ENCODE results near the gene JAM3. TPM values are rescaled to one million over a fixed set of nuclear protein-coding genes. Genes with fewer than 3 reads are reported as not detected.

The JAM3 gene
- total and polyA plus RNA-seq, 2 of the 8 experiments (the other 6 are each of a cell fraction or from before 2014, with no cell fraction given), result 19.6 to 42.8 TPM

- Histone ChIP-seq H4K20me1 (replicated peaks in 1 of 2; ENCODE audit: control insufficient read depth in 1 of 2, insufficient read depth in 2 of 2, low read length in 2 of 2) (no peaks in the 10 kb centered on the region), H3K23me2 (ENCODE audit: low read depth, low read length) (no peaks in the 10 kb centered on the region), H3K23ac (ENCODE audit: insufficient read length) (no peak overlapping the region), H2BK15ac (ENCODE audit: low read length) (no peak overlapping the region), H2BK12ac (ENCODE audit: low read depth, low read length) (no peak overlapping the region), H3K4me2 (ENCODE audit: insufficient read depth in 1 of 2, low read depth in 2 of 2, low read length in 2 of 2) (no peak overlapping the region), H3K18ac (ENCODE audit: extremely low read depth, low read length) (no peak overlapping the region), H3K4me3 (ENCODE audit: extremely low read depth in 1 of 4, insufficient read depth in 2 of 4, low read depth in 3 of 4, low read length in 4 of 4) (no peak overlapping the region), H4K8ac (ENCODE audit: extremely low read depth, insufficient read depth, low read length) (no peak overlapping the region), H2BK120ac (replicated peaks; ENCODE audit: low read depth, low read length) (no peak overlapping the region), H3K27me3 (replicated peaks in 1 of 4; ENCODE audit: control insufficient read depth in 3 of 4, extremely low read depth in 1 of 4, insufficient read depth in 3 of 4, low read length in 3 of 4) (no peaks in the 10 kb centered on the region), H3K27ac (ENCODE audit: low read depth, low read length) (no peak overlapping the region), H2AK5ac (ENCODE audit: low read depth, low read length) (no peak overlapping the region), H2AFZ (ENCODE audit: low read length) (no peak overlapping the region), H2BK20ac (ENCODE audit: low read length) (no peak overlapping the region), H3K36me3 (ENCODE audit: control insufficient read depth in 2 of 4, insufficient read depth in 4 of 4, low read length in 3 of 4) (no peaks in the 10 kb centered on the region), H4K5ac (ENCODE audit: insufficient read length, low read depth, low read length) (no peak overlapping the region), H3K79me1 (ENCODE audit: low read depth, low read length) (no peaks in the 10 kb centered on the region), H3K4ac (replicated peaks; ENCODE audit: insufficient read length, low read depth, low read length) (no peak overlapping the region), H3K79me2 (ENCODE audit: control insufficient read depth in 1 of 2, insufficient read depth in 2 of 2, low read length in 2 of 2) (no peaks in the 10 kb centered on the region), H3K14ac (ENCODE audit: insufficient read length) (no peak overlapping the region), H3K9me3 (ENCODE audit: insufficient read depth in 2 of 2, low read depth in 1 of 2, low read length in 1 of 2) (no peaks in the 10 kb centered on the region), H3K56ac (replicated peaks; ENCODE audit: insufficient read length, low read depth, low read length) (no peak overlapping the region), H3K9ac (replicated peaks in 1 of 4; ENCODE audit: extremely low read depth in 1 of 4, low read depth in 3 of 4, low read length in 3 of 4) (no peak overlapping the region), H3K4me1 (replicated peaks in 1 of 4; ENCODE audit: control insufficient read depth in 3 of 4, insufficient read depth in 4 of 4, low read length in 3 of 4) (peaks cover 0 to 3% (median 0%) of the 10 kb centered on the region in 4 experiments; a peak in 2 of 7 replicates), H4K91ac (replicated peaks; ENCODE audit: insufficient read length, low read length) (no peak overlapping the region), H2BK5ac (ENCODE audit: low read depth, low read length) (no peak overlapping the region)
- no peak for DNase-seq (ENCODE audit: low read depth in 1 of 2, low spot score in 2 of 2)
- FAIRE-seq, result no peak
- ChIA-PET CTCF (ENCODE audit: partially characterized antibody) (interaction anchor here (0.6 to 12.1 kb wide), 8 partner anchors 9 to 97 kb away, joined by 3 to 91 read pairs (median 6); no protein-coding TSS in a partner anchor), POLR2A (ENCODE audit: partially characterized antibody) (interaction anchor here (1.0 kb wide), 1 partner anchor 9 kb away, joined by 4 read pairs; no protein-coding TSS in a partner anchor)
- WGBS, 2 experiments (ENCODE audit: extremely low coverage in 1 of 2, insufficient coverage in 1 of 2, insufficient read length in 1 of 2, insufficient replicate concordance in 2 of 2, low coverage in 1 of 2, low lambda C conversion rate in 2 of 2, missing lambda C conversion rate in 1 of 2), result 87% methylated on average over 13 of the region's 13 CpGs; no CpG with 5 or more reads in 1 of the 2 experiments
- no peak for TF ChIP-seq JUND (IDR thresholded peaks at IDR 0.05; ENCODE audit: low read length)
- no peak for TF ChIP-seq RBBP5 (IDR thresholded peaks at IDR 0.05; ENCODE audit: borderline replicate concordance, low read depth, low read length)
- no peak for TF ChIP-seq CBX5 (IDR thresholded peaks at IDR 0.05; ENCODE audit: low read depth, low read length)
- no peak for TF ChIP-seq GABPA (IDR thresholded peaks at IDR 0.05; ENCODE audit: borderline replicate concordance, insufficient read depth, low read length)
- TF ChIP-seq EZH2 (IDR thresholded peaks at IDR 0.05; ENCODE audit: low read depth, low read length, severe bottlenecking), result no peak
- no peak for TF ChIP-seq CTCF (IDR thresholded peaks at IDR 0.05; ENCODE audit: control extremely low read depth in 1 of 3, insufficient read depth in 1 of 3, low read depth in 1 of 3, low read length in 3 of 3)
- no peak for TF ChIP-seq SP2 (IDR thresholded peaks at IDR 0.05; ENCODE audit: low read length)
- TF ChIP-seq SRF (IDR thresholded peaks at IDR 0.05; ENCODE audit: low read depth, low read length), result no peak
- TF ChIP-seq SIN3A (conservative IDR thresholded peaks at IDR 0.05 in 1 of 2, IDR thresholded peaks at IDR 0.05 in 1 of 2; ENCODE audit: low read depth in 1 of 2, low read length in 2 of 2), result no peak
- no peak for TF ChIP-seq POU5F1 (IDR thresholded peaks at IDR 0.05; ENCODE audit: low read depth, low read length)
- no peak for TF ChIP-seq CTBP2 (IDR thresholded peaks at IDR 0.05; ENCODE audit: borderline replicate concordance, insufficient read depth, insufficient read length, low read length)
These were observed 48.3 kb upstream of the JAM3 start for GRCh38 chr11:134020598-134020997.

All from H1 (cell line).